SK-N-MC (cell line): ENCODE results near the gene MZT2B.
"Not testable (repeated sequence)": the region's sequence is repeated elsewhere in the genome, so short reads cannot be mapped to it uniquely, and the experiment has no call there.

Experiments
- DNase-seq: peaks from one replicate; pipeline ENCODE4 v3.0.0-alpha.2; 2011; ENCODE audit warnings: low read depth, low spot score
- H3K27ac ChIP-seq: fragments of 200-600 bp; sonication (generic); 2 replicates; pipeline ENCODE4 v1.5.1; 2016; ENCODE audit warnings: mixed run types
- H3K36me3 ChIP-seq: fragments of 200-600 bp; sonication (generic); 2 replicates; pipeline ENCODE4 v1.6.1; 2017; ENCODE audit warnings: antibody characterized with exemption, low read length, mixed read lengths; ENCODE audit not compliant: insufficient read depth
- H3K4me3 ChIP-seq: fragments of 200-600 bp; sonication (generic); 2 replicates; pipeline ENCODE4 v1.5.1; 2016
- H3K9ac ChIP-seq: fragments of 200-600 bp; sonication (generic); 2 replicates; pipeline ENCODE4 v1.8.0; 2017; ENCODE audit warnings: mixed run types, mixed read lengths; ENCODE audit not compliant: insufficient read length
- H3K9me3 ChIP-seq: fragments of 200-600 bp; sonication (generic); 2 replicates; pipeline ENCODE4 v1.6.1; 2017; ENCODE audit warnings: low read depth, mild to moderate bottlenecking, antibody characterized with exemption, low read length, moderate library complexity, mixed read lengths
- EZH2 ChIP-seq: fragments of 200-600 bp; sonication (generic); IDR thresholded peaks from one replicate; pipeline ENCODE4 v1.6.1; 2017; ENCODE audit warnings: antibody characterized with exemption
- FOXP2 ChIP-seq: optimal IDR thresholded peaks from 2 replicates; pipeline ENCODE3; 2011; ENCODE audit warnings: mild to moderate bottlenecking, moderate library complexity; ENCODE audit not compliant: insufficient read depth; ENCODE audit errors: extremely low read length, control extremely low read depth
- POLR2AphosphoS5 ChIP-seq: IDR thresholded peaks from 2 replicates; pipeline ENCODE4 v1.6.1; 2012; ENCODE audit warnings: mild to moderate bottlenecking, low read depth, low read length, borderline replicate concordance

Gene MZT2B

DNA sequence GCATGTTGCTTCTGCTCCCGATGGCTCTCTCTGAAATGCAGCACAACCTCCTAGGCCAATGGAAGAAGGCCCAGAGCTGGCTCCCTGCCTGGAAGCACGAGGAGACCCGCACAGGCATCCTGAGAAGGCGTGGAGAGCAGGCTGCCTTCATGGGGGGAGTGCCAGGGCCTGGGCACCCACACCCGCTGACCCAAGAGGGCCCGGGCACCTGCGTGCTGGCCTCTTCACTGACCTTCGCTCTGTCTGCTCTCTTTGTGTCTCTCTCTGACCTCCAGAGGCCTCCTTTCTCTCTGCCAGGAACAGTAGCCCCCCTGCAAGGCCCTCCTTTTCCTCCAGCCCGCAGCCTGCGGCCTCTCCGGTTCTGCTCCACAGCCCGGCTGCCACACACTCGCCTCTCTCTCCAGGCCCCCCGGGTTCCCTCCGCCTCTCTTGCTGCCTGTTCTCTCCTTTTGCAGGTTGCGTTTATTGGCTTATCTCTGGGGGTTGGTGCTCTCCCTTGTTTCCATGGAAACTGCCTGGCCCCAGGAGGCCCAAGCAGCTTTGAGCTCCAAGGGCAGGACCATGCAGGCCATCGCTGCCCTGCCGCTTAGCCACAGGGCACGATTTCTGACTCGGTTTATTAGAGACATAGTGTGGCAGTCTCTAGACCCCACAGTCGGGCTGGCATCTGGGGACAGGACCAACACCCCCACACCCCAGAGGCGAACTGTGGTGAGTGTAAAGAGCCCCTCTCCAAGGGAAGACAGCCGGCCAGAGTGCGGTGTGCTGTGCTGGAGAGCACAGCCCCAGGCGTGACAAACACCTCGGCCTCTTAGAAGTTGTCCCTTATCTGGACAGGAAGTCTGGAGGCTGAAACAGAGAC lies 1.7 kb downstream of the MZT2B start:
- H3K9ac ChIP-seq: peak overlapping the region; percentile 89
- no peaks in the 10 kb centered on the region for H3K9me3 ChIP-seq
- peaks cover 2% of the 10 kb centered on the region; the same call in 1 of the 2 replicates for H3K36me3 ChIP-seq
- H3K27ac ChIP-seq: no peak overlapping the region
- H3K4me3 ChIP-seq: peak overlapping the region; percentile 83
- TF ChIP-seq FOXP2 (no peak), POLR2AphosphoS5 (no peak), EZH2 (no peak)
- DNase-seq: no peak

DNA sequence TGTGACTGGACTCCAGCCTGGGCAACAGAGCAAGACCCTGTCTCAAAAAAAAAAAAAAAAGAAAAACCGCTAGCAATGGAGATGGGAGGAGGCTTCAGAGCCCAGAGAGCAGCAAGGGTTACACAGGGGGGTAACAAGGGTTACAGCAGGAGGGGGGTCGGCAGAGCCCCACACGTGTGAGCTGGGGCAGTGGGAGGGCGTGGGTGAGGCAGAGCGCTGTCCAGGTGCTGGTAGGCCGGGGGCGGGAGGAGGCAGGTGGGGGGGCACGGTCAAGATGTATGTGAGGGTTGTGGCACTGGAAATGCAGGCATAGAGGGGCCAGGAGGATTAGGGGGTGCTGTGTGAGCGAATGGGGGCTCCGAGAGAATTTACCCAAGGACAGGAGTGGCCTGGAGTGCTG lies 3.4 kb downstream of the MZT2B start:
- no peak overlapping the region for H3K9ac ChIP-seq
- no peak overlapping the region for H3K4me3 ChIP-seq
- no peaks in the 10 kb centered on the region for H3K9me3 ChIP-seq
- peaks cover 2% of the 10 kb centered on the region; the same call in 1 of the 2 replicates for H3K36me3 ChIP-seq
- H3K27ac ChIP-seq: no peak overlapping the region
- TF ChIP-seq EZH2 (no peak), POLR2AphosphoS5 (no peak), FOXP2 (no peak)
- no peak for DNase-seq

GRCh38 chr2:130185896-130186295 lies 3.8 kb downstream of the MZT2B start:
- H3K9ac ChIP-seq: no peak overlapping the region
- no peak overlapping the region for H3K4me3 ChIP-seq
- H3K9me3 ChIP-seq: no peaks in the 10 kb centered on the region
- H3K27ac ChIP-seq: no peak overlapping the region
- no peak for DNase-seq
- TF ChIP-seq POLR2AphosphoS5 (no peak), FOXP2 (no peak), EZH2 (no peak)
- H3K36me3 ChIP-seq: peaks cover 2% of the 10 kb centered on the region; the same call in 1 of the 2 replicates

- Histone ChIP-seq H3K9me3 (no peaks in the 10 kb centered on the region), H3K36me3 (peaks cover 2% of the 10 kb centered on the region; the same call in 1 of the 2 replicates), H3K9ac (no peak overlapping the region), H3K27ac (no peak overlapping the region), H3K4me3 (no peak overlapping the region)
- TF ChIP-seq POLR2AphosphoS5 (no peak), FOXP2 (no peak), EZH2 (no peak)
- no peak for DNase-seq
Observed at GRCh38 chr2:130186391-130186790, 4.3 kb downstream of the MZT2B start.

DNA sequence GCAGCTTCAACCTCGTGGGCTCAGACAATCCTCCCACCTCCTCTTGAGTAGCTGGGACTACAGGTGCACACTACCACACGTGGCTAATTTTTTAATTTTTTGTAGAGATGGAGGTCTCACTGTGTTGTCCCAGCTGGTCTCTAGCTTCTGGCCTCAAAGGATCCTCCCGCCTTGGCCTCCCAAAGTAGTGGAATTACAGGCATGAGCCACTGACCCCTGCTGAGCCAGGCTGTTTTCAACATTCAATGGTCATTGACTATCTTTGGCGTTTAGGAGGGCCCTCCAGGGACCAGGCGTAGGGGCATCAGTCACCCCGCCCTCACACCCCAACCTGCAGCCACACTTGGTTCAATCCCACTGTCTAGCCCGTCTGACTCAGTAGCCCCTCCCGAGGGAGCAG lies 5.2 kb downstream of the MZT2B start:
- no peak overlapping the region for H3K27ac ChIP-seq
- peaks cover 2% of the 10 kb centered on the region; the same call in 1 of the 2 replicates for H3K36me3 ChIP-seq
- no peak overlapping the region for H3K4me3 ChIP-seq
- no peak for DNase-seq
- H3K9me3 ChIP-seq: no peaks in the 10 kb centered on the region
- H3K9ac ChIP-seq: no peak overlapping the region
- TF ChIP-seq EZH2 (no peak), FOXP2 (no peak), POLR2AphosphoS5 (no peak)

DNA sequence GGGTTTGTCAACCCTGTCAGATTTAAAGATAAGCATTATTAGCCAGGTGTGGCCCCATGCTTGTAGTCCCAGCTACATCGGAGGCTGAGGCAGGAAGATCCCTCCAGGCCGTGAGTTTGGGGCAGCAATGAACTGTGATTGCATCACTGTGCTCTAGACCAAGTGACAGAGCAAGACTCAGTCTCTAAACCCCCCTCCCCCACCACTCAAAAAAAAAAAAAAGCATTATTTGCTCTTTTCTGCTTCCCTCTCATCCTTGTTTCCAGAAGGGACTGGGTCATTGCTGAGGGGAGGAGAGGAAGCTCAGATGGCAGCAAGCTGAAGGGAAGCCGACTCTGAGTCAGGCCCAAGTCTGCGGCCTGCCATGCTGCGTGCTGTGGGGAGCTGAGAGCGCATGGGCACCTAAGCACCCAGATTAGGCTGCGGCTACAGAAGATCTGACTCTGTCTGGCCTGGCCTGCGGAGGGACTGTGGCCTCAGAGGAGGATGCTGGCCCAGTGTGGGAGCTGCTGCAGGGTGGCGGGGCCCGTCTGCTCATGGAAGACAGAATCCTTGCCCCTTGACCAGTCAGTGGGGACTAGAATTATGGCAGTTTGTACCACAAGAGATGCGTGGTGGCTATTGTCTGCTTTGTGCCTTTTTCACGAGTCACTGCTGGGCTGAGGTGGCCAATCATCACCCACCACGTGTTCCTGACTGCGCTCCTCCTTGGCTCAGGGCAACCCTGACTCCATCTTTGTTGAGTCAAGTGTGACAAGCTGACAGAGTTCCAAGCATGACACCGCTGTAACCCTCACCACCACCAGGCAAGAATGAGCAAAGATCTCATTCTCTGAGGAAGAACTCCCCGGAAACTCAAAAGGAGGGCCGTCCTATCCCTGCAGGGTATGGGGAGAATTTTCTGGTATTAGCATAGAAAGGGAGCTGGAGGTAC lies 6.1 kb downstream of the MZT2B start:
- H3K9me3 ChIP-seq, H3K36me3 ChIP-seq, DNase-seq, H3K9ac ChIP-seq, H3K27ac ChIP-seq, H3K4me3 ChIP-seq: not testable (repeated sequence)

DNA sequence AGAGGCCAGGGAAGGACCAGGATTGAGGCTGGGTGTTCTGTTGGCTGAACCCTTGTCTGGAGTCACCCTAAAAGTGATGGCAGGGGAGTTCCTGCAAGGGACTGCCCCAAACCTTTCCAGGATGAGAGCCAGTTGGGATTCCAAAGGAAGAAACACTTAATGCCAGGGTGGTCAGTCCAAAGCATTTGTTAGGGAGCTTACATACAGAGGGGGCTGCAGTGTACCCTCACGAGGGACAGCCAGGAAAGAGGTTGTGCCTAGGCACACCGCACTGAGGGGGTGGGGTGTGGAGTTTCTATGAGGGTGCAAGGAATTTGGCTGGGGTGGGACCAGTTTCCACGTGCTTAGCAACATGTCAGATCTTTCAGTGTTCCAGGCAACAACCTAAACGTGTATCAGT lies 6.9 kb downstream of the MZT2B start:
- not testable (repeated sequence) for H3K36me3 ChIP-seq, DNase-seq, H3K27ac ChIP-seq, H3K9ac ChIP-seq, H3K4me3 ChIP-seq, H3K9me3 ChIP-seq

- TF ChIP-seq EZH2: no peak
- H3K36me3 ChIP-seq: no peaks in the 10 kb centered on the region; the same call in 1 of the 2 replicates
Observed at GRCh38 chr2:130190237-130190636, 8.2 kb downstream of the MZT2B start.

DNA sequence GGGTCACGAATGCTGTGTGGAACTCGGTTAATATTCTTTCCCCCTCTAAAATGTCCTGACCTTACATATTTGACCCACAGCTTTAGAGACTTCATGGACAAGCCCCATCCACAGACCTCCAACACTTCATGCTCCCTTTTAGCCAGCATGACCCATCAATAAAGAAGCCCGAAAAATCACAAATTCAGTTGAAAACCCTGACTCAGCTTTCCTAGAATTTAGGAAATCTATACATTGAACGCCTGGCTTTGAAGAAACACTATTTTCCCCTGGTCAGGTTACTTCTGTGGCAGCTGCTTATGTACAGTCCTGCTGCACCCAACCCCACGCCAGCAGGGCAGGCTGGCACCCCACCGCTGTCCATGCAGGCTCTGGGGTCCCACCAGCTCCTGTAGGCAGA lies 9.3 kb downstream of the MZT2B start:
- not testable (repeated sequence) for H3K27ac ChIP-seq

More at GRCh38 chr2:130190237-130190636, 8.2 kb downstream of the MZT2B start:
- H3K27ac ChIP-seq: no peak overlapping the region
- no peaks in the 10 kb centered on the region for H3K9me3 ChIP-seq
- no peak overlapping the region for H3K9ac ChIP-seq
- no peak overlapping the region for H3K4me3 ChIP-seq
- no peak for DNase-seq

DNA sequence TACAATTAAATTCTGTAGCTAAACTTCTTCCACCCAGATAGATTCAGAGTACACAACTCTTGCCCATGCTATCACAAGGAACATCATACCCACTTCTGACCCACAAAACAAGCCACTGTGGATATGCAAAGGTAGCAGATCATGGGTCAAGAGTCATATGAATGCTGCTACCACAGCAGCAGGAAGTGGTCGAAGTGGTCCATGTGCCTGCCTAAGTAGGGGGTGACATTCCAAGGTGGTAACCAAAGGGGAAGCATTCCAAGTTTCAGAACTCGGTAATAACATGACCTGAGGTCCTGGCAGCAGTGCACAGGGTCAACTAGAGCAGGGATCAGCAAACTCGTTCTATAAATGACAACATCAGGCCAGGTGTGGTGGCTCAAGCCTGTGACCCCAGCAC lies 10.4 kb downstream of the MZT2B start:
- H3K9ac ChIP-seq, H3K9me3 ChIP-seq, H3K36me3 ChIP-seq, H3K4me3 ChIP-seq, DNase-seq, H3K27ac ChIP-seq: not testable (repeated sequence)

More for the DNA sequence above, 9.3 kb downstream of the MZT2B start:
- H3K9me3 ChIP-seq, H3K36me3 ChIP-seq, DNase-seq, H3K9ac ChIP-seq, H3K4me3 ChIP-seq: not testable (repeated sequence)

- DNase-seq, H3K4me3 ChIP-seq, H3K36me3 ChIP-seq, H3K9me3 ChIP-seq, H3K27ac ChIP-seq, H3K9ac ChIP-seq: not testable (repeated sequence)
Observed at GRCh38 chr2:130193824-130194223, 11.8 kb downstream of the MZT2B start.

DNA sequence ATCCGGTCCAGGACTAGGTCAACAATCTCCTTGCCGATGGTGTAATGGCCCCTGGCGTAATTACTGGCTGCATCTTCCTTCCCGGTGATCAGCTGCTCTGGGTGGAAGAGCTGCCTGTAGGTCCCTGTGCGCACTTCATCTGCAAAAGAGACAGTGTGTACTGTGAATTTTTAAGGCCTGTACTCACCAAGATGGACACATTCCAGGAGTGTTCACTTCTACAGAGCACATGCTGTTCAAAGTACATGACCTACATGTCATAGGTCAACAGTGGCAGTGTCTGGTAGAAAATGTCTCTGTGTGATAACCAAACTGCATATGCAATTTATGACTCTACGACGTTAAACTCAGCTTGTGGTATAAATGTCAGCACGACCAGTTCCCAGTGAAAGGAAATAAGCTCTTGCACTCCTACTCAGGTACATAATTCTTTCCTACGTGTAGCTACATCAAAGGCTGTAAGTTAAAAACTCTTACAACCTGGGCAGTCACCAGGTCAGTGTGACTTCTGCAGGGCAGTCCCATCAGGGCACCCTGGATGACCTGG lies 13.1 kb downstream of the MZT2B start:
- H3K4me3 ChIP-seq, H3K27ac ChIP-seq: not testable (repeated sequence)

More for the DNA sequence above, 13.1 kb downstream of the MZT2B start:
- H3K36me3 ChIP-seq, H3K9me3 ChIP-seq, DNase-seq, H3K9ac ChIP-seq: not testable (repeated sequence)
